ENCODE measurements around the gene MAL. TPM values are rescaled to one million over a fixed set of nuclear protein-coding genes. Genes with fewer than 3 reads are reported as not detected.

The MAL gene
- total RNA-seq, 1 donor from 2014 or later, result not detected

GRCh38 chr2:95047629-95048510 lies 22.4 kb downstream of the MAL start:
- no peak for DNase-seq (ENCODE audit: low read depth in 2 of 2)

- DNase-seq (ENCODE audit: low read depth in 2 of 2), result no peak
These were observed 23.5 kb downstream of the MAL start for GRCh38 chr2:95048825-95049682.

GRCh38 chr2:95049683-95049955 lies 24.1 kb downstream of the MAL start:
- no peak for DNase-seq (ENCODE audit: low read depth in 2 of 2)

- DNase-seq (ENCODE audit: low read depth in 2 of 2), result no peak
These were observed 24.5 kb downstream of the MAL start for GRCh38 chr2:95049961-95050360.

- no peak for DNase-seq (ENCODE audit: low read depth in 2 of 2)
These were observed 25.1 kb downstream of the MAL start for GRCh38 chr2:95050385-95051300.

GRCh38 chr2:95051626-95052025 lies 26.1 kb downstream of the MAL start:
- DNase-seq (ENCODE audit: low read depth in 2 of 2), result no peak

GRCh38 chr2:95052307-95052706 lies 26.8 kb downstream of the MAL start:
- no peak for DNase-seq (ENCODE audit: low read depth in 2 of 2)

GRCh38 chr2:95052804-95053479 lies 27.4 kb downstream of the MAL start:
- DNase-seq (ENCODE audit: low read depth in 2 of 2), result no peak

GRCh38 chr2:95053543-95053942 lies 28.0 kb downstream of the MAL start:
- DNase-seq (ENCODE audit: low read depth in 2 of 2), result no peak

GRCh38 chr2:95054016-95054415 lies 28.5 kb downstream of the MAL start:
- DNase-seq (ENCODE audit: low read depth in 2 of 2), result no peak

GRCh38 chr2:95055262-95055661 lies 29.8 kb downstream of the MAL start:
- DNase-seq (ENCODE audit: low read depth in 2 of 2), result no peak

GRCh38 chr2:95056044-95056443 lies 30.5 kb downstream of the MAL start:
- DNase-seq (ENCODE audit: low read depth in 2 of 2), result no peak

- DNase-seq (ENCODE audit: low read depth in 2 of 2), result peak in 1 of 2 donors; percentile 28
These were observed 31.3 kb downstream of the MAL start for GRCh38 chr2:95056461-95057459.

GRCh38 chr2:95057535-95058370 lies 32.2 kb downstream of the MAL start:
- no peak for DNase-seq (ENCODE audit: low read depth in 2 of 2)

- no peak for DNase-seq (ENCODE audit: low read depth in 2 of 2)
These were observed 33.0 kb downstream of the MAL start for GRCh38 chr2:95058466-95058988.

- no peak for DNase-seq (ENCODE audit: low read depth in 2 of 2)
These were observed 33.6 kb downstream of the MAL start for GRCh38 chr2:95058989-95059641.

GRCh38 chr2:95059656-95060370 lies 34.3 kb downstream of the MAL start:
- no peak for DNase-seq (ENCODE audit: low read depth in 2 of 2)

All from lung microvascular endothelial cell (primary cell).